Measurements from ENCODE around the gene CEP126.

CEP126 gene

DNA sequence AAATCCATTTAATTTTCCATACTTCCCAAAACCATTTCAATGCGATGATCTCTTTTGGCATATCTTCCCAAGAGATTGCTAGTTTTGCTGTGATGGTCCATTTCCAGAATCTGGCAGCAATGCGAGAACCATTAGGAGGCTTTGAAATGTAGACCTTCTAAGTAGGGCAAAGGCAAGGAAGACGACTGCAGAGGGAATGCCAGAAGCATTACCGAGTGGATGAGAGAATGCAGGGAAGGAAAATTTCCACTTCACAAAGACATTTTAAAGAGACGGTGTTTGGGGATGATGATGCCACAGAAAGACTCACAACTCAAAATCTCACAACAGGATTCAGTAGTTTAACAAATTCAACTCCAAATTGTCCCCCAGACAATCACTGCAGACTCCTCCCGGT lies 471 bp upstream of the CEP126 start:
- no peak for TF ChIP-seq GATA3 (IDR thresholded peaks at IDR 0.05; ENCODE audit: low read depth, low read length)
- TF ChIP-seq GATA2 (IDR thresholded peaks at IDR 0.05; ENCODE audit: low read depth, low read length) = no peak

DNA sequence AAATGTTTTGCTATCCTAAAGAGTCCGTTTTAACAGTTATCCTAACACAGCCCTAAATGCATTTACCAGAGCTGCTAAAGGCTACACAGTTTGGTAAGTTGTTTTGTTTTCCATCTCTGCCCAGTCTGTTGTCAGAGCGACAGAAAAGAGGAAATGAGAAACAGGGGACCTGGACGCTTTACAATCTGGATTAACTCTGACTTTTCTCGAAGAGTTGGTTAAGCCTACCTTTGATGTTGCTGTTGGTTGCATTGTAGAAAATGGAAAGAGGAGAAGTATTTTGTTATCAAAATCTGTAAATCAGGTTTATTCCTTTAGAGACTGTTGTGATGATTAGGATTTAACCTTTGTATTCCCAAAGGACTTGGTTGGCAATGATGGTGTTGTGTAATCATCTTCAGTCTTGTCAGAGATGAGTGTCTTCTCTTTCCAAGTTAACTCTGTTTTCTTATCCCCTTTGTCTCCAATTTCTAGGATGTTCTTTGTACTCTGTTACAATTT lies 1.0 kb downstream of the CEP126 start:
- no peak for TF ChIP-seq GATA2 (IDR thresholded peaks at IDR 0.05; ENCODE audit: low read depth, low read length)
- TF ChIP-seq GATA3 (IDR thresholded peaks at IDR 0.05; ENCODE audit: low read depth, low read length) = no peak

DNA sequence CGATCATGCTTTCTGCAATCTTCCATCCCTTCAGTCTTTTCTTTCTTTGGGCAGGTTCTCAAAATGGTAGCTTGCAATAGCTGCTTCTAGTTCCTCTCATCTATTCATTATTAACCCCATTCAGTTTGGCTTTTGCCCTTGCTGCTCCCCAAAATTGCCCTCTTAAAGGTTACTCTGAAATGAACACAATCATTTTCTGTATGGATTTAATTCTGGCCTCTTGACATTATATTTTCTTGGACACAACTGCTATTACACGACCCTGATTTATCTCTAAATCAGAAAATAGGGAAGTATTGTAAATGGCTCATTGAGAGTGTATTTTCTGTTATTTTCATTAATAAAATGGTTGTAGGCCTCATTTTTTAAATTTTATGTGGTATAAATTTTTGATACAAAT lies 1.6 kb downstream of the CEP126 start, which contains the start of gene ANGPTL5:
Gene ANGPTL5, minus strand, starts transcription at position 101 of the 400 bp plus-strand sequence. CDS start 8,613 bp downstream, outside the sequence.
- TF ChIP-seq GATA2 (IDR thresholded peaks at IDR 0.05; ENCODE audit: low read depth, low read length) (no peak), GATA3 (IDR thresholded peaks at IDR 0.05; ENCODE audit: low read depth, low read length) (no peak)

DNA sequence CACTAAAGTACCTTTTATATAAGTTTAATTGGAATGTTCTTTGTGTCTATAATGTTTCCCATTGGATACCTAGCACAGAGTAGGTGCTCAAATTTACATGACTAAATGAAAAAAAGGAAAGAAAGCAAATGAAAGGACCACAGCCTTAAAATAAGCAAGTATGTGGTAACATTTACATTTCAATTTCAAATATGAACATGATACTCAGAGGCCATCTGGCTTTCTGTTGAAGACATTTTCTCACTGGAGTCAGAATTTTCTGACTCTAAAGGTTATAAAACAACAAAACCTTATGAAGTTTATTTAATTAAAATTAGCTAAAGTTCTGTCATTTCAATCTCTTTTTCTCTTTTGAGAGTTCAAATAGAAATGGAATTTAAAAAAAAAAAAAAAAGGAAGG lies 2.4 kb downstream of the CEP126 start:
- no peak for TF ChIP-seq GATA3 (IDR thresholded peaks at IDR 0.05; ENCODE audit: low read depth, low read length)
- no peak for TF ChIP-seq GATA2 (IDR thresholded peaks at IDR 0.05; ENCODE audit: low read depth, low read length)

DNA sequence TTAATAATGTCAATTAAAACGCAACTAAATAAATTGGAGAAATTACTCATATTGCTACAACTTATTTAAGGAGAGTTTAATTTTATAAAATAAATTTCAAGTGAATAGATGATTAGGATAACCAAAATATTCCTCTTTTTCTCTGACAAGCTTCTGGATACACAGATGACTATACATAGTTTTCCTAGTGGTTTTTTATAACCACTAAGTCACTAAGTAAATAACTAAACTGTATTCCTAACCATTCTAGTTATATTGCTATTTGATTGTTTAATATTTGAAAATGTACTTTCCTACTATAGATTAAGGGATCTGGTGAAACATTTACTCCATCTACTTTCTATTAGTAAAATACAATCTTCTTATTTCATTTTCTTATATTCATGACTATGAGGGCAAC lies 6.2 kb downstream of the CEP126 start:
- TF ChIP-seq GATA2 (IDR thresholded peaks at IDR 0.05; ENCODE audit: low read depth, low read length) (no peak), GATA3 (IDR thresholded peaks at IDR 0.05; ENCODE audit: low read depth, low read length) (no peak)

DNA sequence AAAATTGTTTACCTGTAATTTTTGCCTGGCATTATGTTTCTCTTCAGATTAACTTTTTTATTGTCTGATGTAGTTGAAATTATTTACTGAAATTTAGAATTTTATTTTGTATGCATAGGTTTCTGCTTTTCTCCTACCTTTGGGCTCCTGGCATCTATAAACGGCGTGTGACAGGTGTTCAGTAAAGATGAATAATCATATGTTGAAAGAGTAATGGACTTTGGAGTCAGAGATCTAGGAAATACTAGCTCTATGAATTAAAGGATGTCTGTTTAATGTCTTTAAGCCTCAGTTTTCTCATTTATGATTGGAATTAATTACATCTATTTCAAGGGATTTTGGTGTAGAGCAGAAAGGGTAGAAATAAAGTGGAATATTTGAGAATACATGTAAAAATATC lies 8.7 kb downstream of the CEP126 start:
- TF ChIP-seq GATA3 (IDR thresholded peaks at IDR 0.05; ENCODE audit: low read depth, low read length) (no peak), GATA2 (IDR thresholded peaks at IDR 0.05; ENCODE audit: low read depth, low read length) (no peak)

DNA sequence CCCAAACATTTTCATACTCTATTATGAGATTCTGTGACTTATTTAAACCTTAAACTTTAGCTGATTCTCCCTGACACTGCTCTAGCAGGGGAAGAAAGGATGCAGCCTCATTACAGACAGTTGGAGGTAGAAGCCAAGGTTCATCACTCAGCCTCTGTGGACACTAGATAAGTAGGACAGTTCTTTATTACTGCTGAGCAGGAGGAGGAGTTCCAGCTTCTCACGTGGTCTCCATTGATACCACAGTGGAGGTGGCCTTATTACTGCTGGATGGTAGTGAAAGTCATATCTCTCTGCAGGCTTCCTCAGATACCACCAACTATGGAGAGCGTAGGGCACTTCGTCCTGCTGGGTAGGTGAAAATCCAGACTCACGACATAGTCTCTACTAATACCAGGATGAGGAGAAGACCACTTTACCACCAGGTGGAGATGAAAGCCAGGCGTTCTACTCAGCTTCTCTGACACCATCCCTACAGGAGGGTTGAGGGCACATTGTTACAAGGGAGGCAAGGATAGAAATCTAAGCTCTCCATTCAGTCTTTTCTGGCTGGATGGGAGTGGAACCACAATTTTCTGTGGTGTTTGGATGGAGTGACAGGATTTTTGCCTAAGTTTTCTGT lies 14.6 kb downstream of the CEP126 start:
- no peak for TF ChIP-seq GATA3 (IDR thresholded peaks at IDR 0.05; ENCODE audit: low read depth, low read length)
- TF ChIP-seq GATA2 (IDR thresholded peaks at IDR 0.05; ENCODE audit: low read depth, low read length) = no peak

DNA sequence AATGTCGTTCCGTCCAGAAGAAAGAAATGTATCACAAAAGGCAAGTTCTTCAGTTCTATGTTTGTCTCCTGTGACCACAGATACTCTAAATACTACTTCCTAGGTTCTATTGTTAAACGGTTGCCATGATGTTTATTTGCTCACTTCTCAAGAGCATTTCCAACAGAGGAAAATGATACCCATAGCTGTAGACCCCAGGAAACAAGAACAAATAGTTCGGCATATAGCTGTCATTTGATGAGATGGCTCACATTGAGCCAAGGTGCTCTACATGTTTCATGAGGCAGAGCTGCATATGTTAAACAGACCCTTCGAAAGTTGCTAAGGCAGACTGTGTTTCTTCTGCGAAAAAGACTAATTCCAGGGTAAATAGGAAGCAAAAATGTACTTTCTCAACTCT lies 16.9 kb downstream of the CEP126 start:
- TF ChIP-seq GATA2 (IDR thresholded peaks at IDR 0.05; ENCODE audit: low read depth, low read length) = no peak
- TF ChIP-seq GATA3 (IDR thresholded peaks at IDR 0.05; ENCODE audit: low read depth, low read length) = no peak

DNA sequence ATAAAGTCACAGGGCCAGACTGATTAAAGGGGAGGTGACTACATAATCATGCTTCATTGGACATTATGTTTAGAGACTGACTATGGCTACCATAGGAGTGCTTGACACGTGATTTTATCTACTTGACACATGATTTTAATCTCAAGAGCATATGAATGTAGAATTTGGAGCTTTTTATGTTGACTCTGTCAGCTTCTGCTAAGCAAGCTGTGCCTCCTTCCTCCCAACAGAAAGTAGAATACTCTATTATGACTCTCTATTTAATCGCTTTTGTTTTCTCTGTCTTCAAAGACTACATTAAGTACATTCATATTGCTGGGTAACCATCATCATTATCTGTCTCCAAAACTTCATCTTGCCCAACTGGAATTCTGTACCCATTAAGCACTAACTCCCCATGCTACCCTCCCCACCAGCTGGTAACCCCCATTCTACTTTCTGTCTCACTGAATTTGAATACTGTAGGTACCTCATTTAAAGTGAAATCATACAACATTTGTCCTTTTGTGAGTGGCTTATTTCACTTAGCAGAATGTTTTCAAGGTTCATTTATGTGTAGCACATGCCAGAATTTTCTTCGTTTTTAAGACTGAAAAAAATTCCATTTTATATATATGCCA lies 26.2 kb downstream of the CEP126 start:
- no peak for TF ChIP-seq GATA3 (IDR thresholded peaks at IDR 0.05; ENCODE audit: low read depth, low read length)
- TF ChIP-seq GATA2 (IDR thresholded peaks at IDR 0.05; ENCODE audit: low read depth, low read length) = no peak

DNA sequence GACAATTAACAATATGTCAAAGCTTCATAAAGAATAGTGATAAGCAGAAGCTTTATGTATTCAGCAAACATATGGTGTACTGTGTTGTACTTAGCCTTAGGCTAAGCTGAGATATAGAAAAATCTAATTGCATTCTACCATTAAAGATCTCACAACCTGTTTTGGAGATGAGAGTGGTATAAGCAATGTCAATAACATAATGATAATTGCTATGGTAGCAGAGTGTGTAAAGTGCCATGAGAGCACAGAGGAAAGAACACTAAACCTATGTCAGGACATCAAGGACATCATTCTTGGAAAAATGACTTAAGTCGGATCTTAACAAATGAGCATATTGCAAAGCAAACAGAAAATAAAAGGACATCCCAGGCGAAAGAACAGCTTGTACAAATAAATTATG lies 30.1 kb downstream of the CEP126 start:
- TF ChIP-seq GATA2 (IDR thresholded peaks at IDR 0.05; ENCODE audit: low read depth, low read length) = no peak
- TF ChIP-seq GATA3 (IDR thresholded peaks at IDR 0.05; ENCODE audit: low read depth, low read length) = no peak

DNA sequence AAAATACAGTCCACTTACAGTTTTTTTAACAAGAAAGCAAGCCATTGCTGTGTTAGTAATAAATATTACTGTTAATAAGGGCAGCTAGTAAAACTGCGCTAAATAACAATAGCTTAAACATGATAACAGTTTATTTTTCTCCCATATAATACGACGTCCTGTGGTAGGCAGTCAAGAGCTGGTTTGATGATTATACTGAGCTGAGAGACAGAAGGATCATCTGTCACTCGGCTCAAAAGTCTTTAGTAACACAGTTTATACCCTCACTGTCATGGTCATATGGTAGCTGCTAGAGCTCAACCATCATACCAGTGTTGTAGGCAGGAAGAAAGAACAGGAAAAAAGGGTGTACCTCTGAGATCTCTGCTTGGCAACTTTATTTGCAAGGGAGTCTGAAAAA lies 30.6 kb downstream of the CEP126 start:
- TF ChIP-seq GATA3 (IDR thresholded peaks at IDR 0.05; ENCODE audit: low read depth, low read length) (no peak), GATA2 (IDR thresholded peaks at IDR 0.05; ENCODE audit: low read depth, low read length) (no peak)

DNA sequence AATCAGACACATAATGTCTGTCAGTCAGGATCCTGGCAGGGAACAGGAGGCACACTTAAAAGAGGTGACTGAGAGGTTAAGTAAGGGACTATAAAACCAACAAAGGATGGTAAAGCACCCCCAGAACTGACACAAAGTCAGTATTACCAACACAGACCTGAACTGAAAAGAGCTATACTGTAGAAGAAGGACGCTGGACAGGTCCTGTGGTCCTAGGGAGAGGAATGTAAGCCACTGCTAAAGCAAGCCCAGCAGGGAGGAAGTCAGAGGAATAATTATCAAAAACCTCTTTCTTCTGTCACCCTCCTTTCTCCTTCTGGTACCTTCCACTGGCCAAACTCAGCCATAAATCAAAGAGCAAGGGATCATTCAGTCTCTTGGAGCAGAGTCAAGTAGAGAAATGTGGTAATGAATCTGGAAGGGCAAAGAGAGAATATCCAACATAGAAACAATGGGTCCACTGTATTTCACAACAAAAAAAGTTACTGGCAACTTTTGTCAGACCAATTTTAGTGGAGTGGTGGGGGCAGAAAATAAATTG lies 34.9 kb downstream of the CEP126 start:
- TF ChIP-seq GATA2 (IDR thresholded peaks at IDR 0.05; ENCODE audit: low read depth, low read length) (no peak), GATA3 (IDR thresholded peaks at IDR 0.05; ENCODE audit: low read depth, low read length) (no peak)

DNA sequence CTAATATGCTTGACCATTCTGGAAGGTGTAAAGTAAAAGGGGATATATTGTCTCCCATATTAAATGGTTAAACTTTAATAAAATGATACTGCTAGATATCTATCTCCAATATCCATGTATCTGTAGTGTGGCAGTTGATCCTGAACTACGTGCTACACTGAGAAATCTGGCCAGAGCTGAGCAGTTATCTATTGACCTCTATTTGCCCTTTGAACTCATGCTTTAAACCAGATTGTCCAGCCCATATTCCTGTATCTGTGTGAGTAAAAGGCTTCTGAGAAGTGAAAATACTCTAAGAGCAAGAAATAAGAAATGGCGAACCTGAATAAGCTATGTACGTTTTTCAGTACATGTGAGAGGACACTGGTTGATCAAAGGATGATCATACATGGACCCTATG lies 40.5 kb downstream of the CEP126 start:
- TF ChIP-seq GATA2 (IDR thresholded peaks at IDR 0.05; ENCODE audit: low read depth, low read length) = no peak

DNA sequence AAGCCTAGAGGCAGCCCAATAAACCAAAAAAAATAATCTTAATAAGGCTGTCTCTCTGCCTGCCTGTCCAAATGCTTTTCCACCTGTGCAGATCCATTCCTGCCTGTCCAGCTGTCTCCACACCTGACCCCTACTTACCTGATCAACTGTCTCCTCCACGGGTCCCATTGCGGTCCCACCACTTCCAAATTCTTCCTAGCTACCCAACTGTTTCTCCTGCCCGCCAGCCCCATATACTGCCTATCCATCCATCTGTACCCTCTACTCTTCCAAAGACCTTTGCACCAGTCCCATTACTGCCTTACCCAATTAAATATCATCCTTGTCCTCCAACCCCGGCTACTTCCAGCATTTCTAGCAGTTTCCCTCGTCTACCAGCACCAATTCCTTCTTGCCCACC lies 40.9 kb downstream of the CEP126 start:
- no peak for TF ChIP-seq GATA2 (IDR thresholded peaks at IDR 0.05; ENCODE audit: low read depth, low read length)
- no peak for TF ChIP-seq GATA3 (IDR thresholded peaks at IDR 0.05; ENCODE audit: low read depth, low read length)

DNA sequence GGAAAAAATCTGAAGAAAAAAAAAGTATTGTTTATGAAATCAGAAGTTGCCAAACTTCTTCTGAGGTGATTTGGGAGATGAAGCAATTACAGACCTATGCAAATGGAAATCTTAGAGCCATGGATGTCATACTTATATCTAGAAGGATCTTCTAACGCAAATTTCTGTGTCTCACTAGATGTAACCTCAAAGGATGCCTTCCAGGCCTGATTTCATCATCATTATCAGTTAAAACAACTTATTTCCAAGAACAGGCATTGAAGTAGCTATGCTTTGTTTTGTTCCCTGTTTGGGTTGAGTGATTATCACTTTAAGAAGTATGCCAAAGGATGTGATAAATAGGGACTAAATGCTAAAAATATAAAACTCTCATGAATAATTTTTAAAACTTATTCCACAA lies 45.4 kb downstream of the CEP126 start:
- TF ChIP-seq GATA3 (IDR thresholded peaks at IDR 0.05; ENCODE audit: low read depth, low read length) = no peak
- TF ChIP-seq GATA2 (IDR thresholded peaks at IDR 0.05; ENCODE audit: low read depth, low read length) = no peak
